Colonic mucosa (tissue), 4 donors: ENCODE results near the gene MON2. TPM values are rescaled to one million over a fixed set of nuclear protein-coding genes. Genes with fewer than 3 reads are reported as not detected.

Experiments
- DNase-seq: peaks from one replicate; pipeline ENCODE4 v3.0.0-alpha.2; 2020
- H3K27ac ChIP-seq: fragments of 200-600 bp; one replicate; pipeline ENCODE4 v1.8.0; 2021
- H3K27me3 ChIP-seq: fragments of 200-600 bp; one replicate; pipeline ENCODE4 v1.8.0; 2021
- H3K36me3 ChIP-seq: fragments of 200-600 bp; one replicate; pipeline ENCODE4 v1.8.0; 2021
- H3K4me1 ChIP-seq: fragments of 200-600 bp; one replicate; pipeline ENCODE4 v1.8.0; 2021; ENCODE audit warnings: mild to moderate bottlenecking
- H3K4me3 ChIP-seq: fragments of 200-600 bp; one replicate; pipeline ENCODE4 v1.8.0; 2021
- H3K9ac ChIP-seq, 2 donors: one replicate each; pipeline ENCODE4 v1.7.0; 2013; ENCODE audit warnings: control low read depth in 2 of 2, low read depth in 2 of 2, low read length in 2 of 2
- H3K9me3 ChIP-seq: fragments of 200-600 bp; one replicate; pipeline ENCODE4 v1.8.0; 2021
- intact Hi-C: fragments of 100-400 bp; cut with DNase I; formaldehyde crosslinking; loops from one replicate; pipeline ENCODE4 v1.14.1; 2022
- total RNA-seq, 2 donors: library from RNA; stranded (reverse); fragmentation: NEBNext Ultra II Directional in 1 of 2; extraction: Animal tissue kit (Norgen Biotek cat#: 25700) in 1 of 2; gene quantifications; one replicate each; pipeline ENCODE4 v1.2.1, GENCODE V29; 2021
- TF ChIP-seq, protein P1 (sequence below): fragments of 200-600 bp; IDR thresholded peaks from one replicate; pipeline ENCODE4 v1.8.0; 2022; ENCODE audit warnings: antibody characterized with exemption, mild to moderate bottlenecking
- donor health status: healthy.
- donor health status: DM: no; HTN: no; CAD: no.
- donor health status: DM: no; HTN: no; CAD: no.

The MON2 gene
- total RNA-seq, 2 donors from 2014 or later, result 50.4 to 53.0 TPM

DNA sequence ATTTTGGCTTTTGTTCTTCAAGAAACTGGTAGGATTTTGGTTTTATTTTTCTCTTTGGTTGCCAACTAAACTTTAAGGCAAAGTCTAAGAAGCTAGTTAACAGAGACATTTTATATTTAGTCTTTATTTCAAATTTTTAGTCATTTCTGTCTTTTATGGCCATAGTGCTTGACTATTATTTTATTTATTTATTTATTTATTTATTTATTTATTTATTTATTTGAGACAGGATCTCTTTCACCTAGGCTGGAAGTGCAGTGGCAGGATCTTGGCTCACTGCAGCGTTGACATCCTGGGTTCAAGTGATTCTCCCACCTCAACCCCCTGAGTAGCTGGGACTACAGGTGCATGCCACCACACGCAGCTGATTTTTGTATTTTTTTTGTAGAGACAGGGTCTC, 3.1 kb downstream of the MON2 start:
- Histone ChIP-seq H3K36me3 (no peaks in the 10 kb centered on the region), H3K9me3 (no peaks in the 10 kb centered on the region), H3K27me3 (no peaks in the 10 kb centered on the region), H3K4me1 (peaks cover 13% of the 10 kb centered on the region), H3K27ac (no peak overlapping the region), H3K9ac (no peak overlapping the region), H3K4me3 (no peak overlapping the region)
- intact Hi-C loops, result no loop called here
- TF ChIP-seq, protein P1, sequence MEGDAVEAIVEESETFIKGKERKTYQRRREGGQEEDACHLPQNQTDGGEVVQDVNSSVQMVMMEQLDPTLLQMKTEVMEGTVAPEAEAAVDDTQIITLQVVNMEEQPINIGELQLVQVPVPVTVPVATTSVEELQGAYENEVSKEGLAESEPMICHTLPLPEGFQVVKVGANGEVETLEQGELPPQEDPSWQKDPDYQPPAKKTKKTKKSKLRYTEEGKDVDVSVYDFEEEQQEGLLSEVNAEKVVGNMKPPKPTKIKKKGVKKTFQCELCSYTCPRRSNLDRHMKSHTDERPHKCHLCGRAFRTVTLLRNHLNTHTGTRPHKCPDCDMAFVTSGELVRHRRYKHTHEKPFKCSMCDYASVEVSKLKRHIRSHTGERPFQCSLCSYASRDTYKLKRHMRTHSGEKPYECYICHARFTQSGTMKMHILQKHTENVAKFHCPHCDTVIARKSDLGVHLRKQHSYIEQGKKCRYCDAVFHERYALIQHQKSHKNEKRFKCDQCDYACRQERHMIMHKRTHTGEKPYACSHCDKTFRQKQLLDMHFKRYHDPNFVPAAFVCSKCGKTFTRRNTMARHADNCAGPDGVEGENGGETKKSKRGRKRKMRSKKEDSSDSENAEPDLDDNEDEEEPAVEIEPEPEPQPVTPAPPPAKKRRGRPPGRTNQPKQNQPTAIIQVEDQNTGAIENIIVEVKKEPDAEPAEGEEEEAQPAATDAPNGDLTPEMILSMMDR, result no peak
- no peak for DNase-seq

DNA sequence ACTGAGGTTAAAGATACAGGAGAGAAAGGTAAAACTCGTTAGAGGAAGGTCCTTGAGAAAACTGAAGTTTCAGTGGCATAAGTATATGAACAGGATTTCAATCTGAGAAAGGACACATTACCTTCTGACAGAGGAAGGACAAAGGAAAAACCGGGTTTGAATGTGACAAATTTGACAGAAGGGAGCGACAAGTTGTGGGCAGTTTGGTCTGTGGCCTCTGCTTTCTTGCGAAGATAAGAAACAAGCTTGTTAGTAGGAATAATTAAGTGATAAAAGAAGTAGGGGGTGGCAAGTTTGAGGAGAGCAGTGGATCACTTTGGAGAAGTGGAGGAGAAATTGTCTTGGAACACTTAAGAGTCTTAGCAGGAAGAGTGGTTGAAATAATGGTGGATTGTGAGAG, 5.1 kb downstream of the MON2 start:
- Histone ChIP-seq H3K27ac (no peak overlapping the region), H3K36me3 (no peaks in the 10 kb centered on the region), H3K27me3 (no peaks in the 10 kb centered on the region), H3K4me1 (peaks cover 13% of the 10 kb centered on the region), H3K9me3 (no peaks in the 10 kb centered on the region), H3K4me3 (no peak overlapping the region), H3K9ac (no peak overlapping the region)
- DNase-seq, result no peak
- intact Hi-C loops, result no loop called here
- TF ChIP-seq, protein P1, result no peak

DNA sequence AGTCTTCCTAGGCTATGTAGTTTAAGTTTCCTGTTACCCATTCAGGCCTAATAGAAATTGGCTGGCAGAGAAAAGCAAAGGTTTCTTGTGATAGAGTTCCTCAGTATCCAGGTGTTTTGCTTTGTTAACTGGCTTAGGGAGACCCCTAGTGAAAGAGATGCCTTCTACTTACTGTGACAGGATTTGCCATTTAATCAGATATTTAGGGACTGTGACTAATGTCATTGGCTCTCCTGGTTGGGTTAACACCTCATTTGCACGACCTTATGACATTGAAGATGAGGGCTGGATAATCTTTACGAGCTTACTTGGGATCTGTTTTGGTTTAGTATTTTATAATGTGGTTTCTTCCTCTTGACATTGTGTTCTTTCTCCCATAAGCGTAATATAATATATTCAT, 5.8 kb downstream of the MON2 start:
- intact Hi-C loops, result no loop called here
- H3K9ac ChIP-seq, result no peak overlapping the region
- no peak overlapping the region for H3K4me3 ChIP-seq
- no peaks in the 10 kb centered on the region for H3K27me3 ChIP-seq
- no peak overlapping the region for H3K27ac ChIP-seq
- no peaks in the 10 kb centered on the region for H3K36me3 ChIP-seq
- TF ChIP-seq, protein P1, result no peak
- H3K9me3 ChIP-seq, result no peaks in the 10 kb centered on the region
- peaks cover 13% of the 10 kb centered on the region for H3K4me1 ChIP-seq
- DNase-seq, result no peak

DNA sequence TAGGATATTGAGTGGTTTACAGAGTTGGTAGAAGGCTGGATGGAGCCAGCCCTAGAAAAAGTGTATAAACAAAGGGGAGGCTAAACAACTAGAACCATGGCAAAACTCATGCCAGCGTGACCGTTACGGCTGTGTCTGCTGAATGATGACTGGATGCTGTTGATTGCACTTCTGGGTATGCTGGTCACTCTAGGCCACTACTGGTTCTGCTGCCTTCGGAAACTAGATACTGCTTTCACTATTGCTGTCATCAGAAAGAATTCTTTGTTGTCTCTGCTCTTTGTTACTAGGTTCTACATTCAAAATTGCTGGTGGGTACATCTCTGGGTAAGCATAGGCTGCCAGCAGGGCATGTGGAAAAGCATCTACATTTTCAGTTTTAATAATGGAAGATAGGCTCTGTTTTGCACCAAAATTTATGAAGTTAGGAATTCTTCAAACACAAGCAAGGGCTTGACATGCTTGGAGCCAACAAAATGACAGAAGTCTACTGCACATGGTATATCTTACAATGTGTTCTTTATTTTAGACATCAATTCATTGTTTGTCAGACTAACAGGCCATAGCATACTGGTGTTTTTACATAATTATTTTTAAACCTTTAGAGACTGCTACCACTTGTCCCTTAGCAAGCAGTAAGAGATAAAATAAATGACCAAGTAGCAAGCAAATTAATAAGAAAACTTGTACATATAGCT, 15.4 kb downstream of the MON2 start:
- Histone ChIP-seq H3K27me3 (no peaks in the 10 kb centered on the region), H3K27ac (no peak overlapping the region), H3K9me3 (no peaks in the 10 kb centered on the region), H3K4me1 (no peaks in the 10 kb centered on the region), H3K4me3 (no peak overlapping the region), H3K9ac (no peak overlapping the region), H3K36me3 (no peaks in the 10 kb centered on the region)
- TF ChIP-seq, protein P1, result no peak
- intact Hi-C loops, result no loop called here
- no peak for DNase-seq

DNA sequence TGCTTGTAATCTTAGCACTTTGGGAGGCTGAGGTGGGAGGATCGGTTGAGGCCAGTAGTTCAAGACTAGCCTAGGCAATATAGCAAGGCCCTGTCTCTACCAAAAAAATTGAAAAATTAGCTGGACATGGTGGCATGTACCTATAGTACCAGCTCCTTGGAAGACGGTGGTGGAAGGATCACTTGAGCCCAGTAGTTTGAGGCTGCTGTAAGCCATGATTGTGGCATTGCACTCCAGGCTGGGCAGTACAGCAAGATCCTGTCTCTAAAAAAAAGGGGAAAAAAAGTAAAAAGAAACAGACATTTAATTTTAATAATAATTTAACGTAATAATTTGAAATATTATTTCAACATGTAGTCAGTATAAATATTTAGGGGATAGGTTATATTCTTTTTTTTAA, 16.1 kb downstream of the MON2 start:
- Histone ChIP-seq H3K4me3 (no peak overlapping the region), H3K27ac (no peak overlapping the region), H3K27me3 (no peaks in the 10 kb centered on the region), H3K9me3 (no peaks in the 10 kb centered on the region), H3K36me3 (no peaks in the 10 kb centered on the region), H3K9ac (no peak overlapping the region), H3K4me1 (no peaks in the 10 kb centered on the region)
- intact Hi-C loops, result no loop called here
- TF ChIP-seq, protein P1, result no peak
- no peak for DNase-seq
